Right hindlimb (tissue), 1 donor: Measurements from ENCODE around the gene CWF19L1.
"Not testable (repeated sequence)": the region's sequence is repeated elsewhere in the genome, so short reads cannot be mapped to it uniquely, and the experiment has no call there.

Source experiments
- DNase-seq: peaks from one replicate; pipeline ENCODE4 v3.0.0-alpha.2; 2018

Gene CWF19L1

GRCh38 chr10:100267239-100268104 lies at the start of gene CWF19L1:
CWF19L1 (minus strand) TSS chr10:100267638; CDS start chr10:100267593, 45 bp downstream.
- DNase-seq = peak; percentile 94

GRCh38 chr10:100315615-100316014 lies 48.2 kb upstream of the CWF19L1 start:
- no peak for DNase-seq

GRCh38 chr10:100311298-100311697 lies 43.9 kb upstream of the CWF19L1 start:
- no peak for DNase-seq

- no peak for DNase-seq
These were observed 40.2 kb upstream of the CWF19L1 start for GRCh38 chr10:100307684-100308083.

- no peak for DNase-seq
These were observed 39.4 kb upstream of the CWF19L1 start for GRCh38 chr10:100306861-100307260.

GRCh38 chr10:100304414-100304813 lies 37.0 kb upstream of the CWF19L1 start:
- no peak for DNase-seq

- DNase-seq = no peak
These were observed 36.4 kb upstream of the CWF19L1 start for GRCh38 chr10:100303724-100304319.

GRCh38 chr10:100301123-100301522 lies 33.7 kb upstream of the CWF19L1 start:
- not testable (repeated sequence) for DNase-seq

GRCh38 chr10:100297242-100297641 lies 29.8 kb upstream of the CWF19L1 start:
- DNase-seq = no peak

- DNase-seq = no peak
These were observed 25.6 kb upstream of the CWF19L1 start for GRCh38 chr10:100293066-100293465.

GRCh38 chr10:100292300-100292699 lies 24.9 kb upstream of the CWF19L1 start:
- not testable (repeated sequence) for DNase-seq

- DNase-seq = no peak
These were observed 23.9 kb upstream of the CWF19L1 start for GRCh38 chr10:100291356-100291755.

GRCh38 chr10:100289641-100290040 lies 22.2 kb upstream of the CWF19L1 start:
- DNase-seq = no peak

- no peak for DNase-seq
These were observed 20.8 kb upstream of the CWF19L1 start for GRCh38 chr10:100288196-100288595.

GRCh38 chr10:100287756-100288155 lies 20.3 kb upstream of the CWF19L1 start:
- DNase-seq = no peak

- peak; percentile 91 for DNase-seq
These were observed 18.9 kb upstream of the CWF19L1 start, which contains the start of gene BLOC1S2 for GRCh38 chr10:100286051-100287033. BLOC1S2 (minus strand) TSS chr10:100286680; CDS start chr10:100286659, 21 bp downstream.

GRCh38 chr10:100285326-100285725 lies 17.9 kb upstream of the CWF19L1 start:
- not testable (repeated sequence) for DNase-seq

- DNase-seq = no peak
These were observed 15.5 kb upstream of the CWF19L1 start for GRCh38 chr10:100282907-100283306.

- DNase-seq = not testable (repeated sequence)
These were observed 9.5 kb upstream of the CWF19L1 start for GRCh38 chr10:100276971-100277370.

- no peak for DNase-seq
These were observed 1.5 kb downstream of the CWF19L1 start for GRCh38 chr10:100265821-100266485.

GRCh38 chr10:100254191-100254590 lies 13.2 kb downstream of the CWF19L1 start:
- no peak for DNase-seq

GRCh38 chr10:100253041-100253440 lies 14.4 kb downstream of the CWF19L1 start:
- DNase-seq = no peak
